HG03175 (cell line): Measurements from ENCODE around the gene C1orf198.
"Not testable (repeated sequence)": the region's sequence is repeated elsewhere in the genome, so short reads cannot be mapped to it uniquely, and the experiment has no call there.

Experiments
- ATAC-seq: cut with Tn5 transposase; IDR thresholded peaks from one replicate; pipeline ENCODE4 v1.9.1; 2021; ENCODE audit warnings: mild to moderate bottlenecking, moderate library complexity; ENCODE audit not compliant: unreplicated experiment

The C1orf198 gene

GRCh38 chr1:230861970-230862595 is 6.2 kb downstream of the C1orf198 start:
- ATAC-seq, result no peak

DNA sequence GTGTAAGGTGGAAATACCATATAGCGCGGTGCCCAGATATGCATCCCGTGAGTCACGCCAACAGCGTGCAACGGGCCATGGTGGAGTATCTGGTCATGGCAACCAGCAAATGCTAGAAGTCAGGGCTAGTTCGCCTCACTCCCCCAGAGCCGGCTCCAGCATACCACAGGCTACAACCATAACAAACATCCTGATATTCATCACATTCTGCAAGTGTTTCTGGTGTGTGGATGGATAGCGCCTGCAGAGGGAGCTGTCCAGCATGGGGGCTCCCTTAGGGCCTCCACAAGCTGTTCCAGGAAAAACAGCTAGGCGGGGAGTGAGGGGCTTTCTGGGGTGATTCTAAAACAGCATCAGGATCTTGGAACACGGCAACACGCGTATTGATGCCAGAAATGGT is 6.8 kb downstream of the C1orf198 start:
- ATAC-seq, result no peak

DNA sequence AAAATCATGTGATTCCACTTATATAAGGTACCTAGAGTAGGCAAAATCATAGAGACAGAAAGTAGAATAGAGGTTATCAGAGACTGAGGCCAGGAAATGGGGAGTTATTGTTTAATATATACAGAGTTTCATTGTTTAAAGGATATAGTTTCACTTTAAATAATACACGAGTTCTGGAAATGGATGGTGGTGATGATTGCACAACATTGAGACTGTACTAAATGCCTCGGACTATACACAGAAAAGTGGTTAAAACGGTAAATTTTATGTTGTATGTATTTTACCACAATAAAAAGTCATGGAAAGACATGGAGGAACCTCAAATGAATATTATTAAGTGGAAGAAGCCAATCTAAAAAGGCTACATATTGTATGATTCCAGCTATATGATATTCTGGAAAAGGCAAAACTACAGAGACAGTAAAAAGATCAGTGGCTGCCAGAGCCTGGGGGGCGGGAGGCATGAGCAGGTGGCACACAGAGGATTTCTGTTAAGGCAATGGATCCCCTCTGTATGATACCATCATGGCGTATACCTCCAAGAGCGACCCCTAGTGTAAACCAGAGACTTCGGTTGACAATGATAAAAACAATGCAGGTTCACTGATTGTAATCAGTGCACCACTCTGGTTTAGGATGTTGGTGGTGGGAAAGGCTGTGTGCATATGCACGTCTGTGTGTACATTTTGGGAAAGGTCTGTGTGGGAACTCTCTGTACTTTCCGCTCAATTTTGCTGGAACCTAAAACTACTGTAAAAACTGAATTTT is 7.5 kb downstream of the C1orf198 start:
- no peak for ATAC-seq

- ATAC-seq, result no peak
These were observed 9.2 kb downstream of the C1orf198 start for GRCh38 chr1:230858918-230859729.

DNA sequence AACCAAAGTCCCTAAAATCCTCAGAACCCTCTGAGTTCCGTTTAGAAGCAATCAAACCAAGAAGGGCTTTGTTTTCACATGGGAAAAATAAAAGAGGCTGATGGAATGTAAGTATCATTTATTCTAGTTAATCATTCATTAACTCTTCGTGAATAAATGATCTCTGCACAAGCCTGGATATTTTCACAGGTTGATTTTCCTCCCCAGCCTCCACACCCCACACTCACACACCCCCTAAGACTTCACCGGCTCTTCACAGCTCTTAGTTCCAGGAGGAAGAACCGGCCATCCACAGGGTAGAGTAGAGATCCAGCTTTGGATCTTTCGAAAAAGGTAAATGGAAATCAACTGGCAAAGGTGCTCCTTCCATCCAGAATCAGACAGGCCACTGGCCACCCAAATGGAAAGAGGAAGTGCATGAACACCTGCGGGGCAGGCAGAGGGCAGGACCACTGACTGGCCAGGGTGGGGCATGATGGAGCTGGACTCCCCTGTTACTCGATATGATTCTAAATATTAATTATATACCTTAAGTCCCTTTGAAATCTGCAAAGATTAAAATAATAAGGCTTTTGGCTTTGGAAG is 10.0 kb downstream of the C1orf198 start:
- ATAC-seq, result no peak

DNA sequence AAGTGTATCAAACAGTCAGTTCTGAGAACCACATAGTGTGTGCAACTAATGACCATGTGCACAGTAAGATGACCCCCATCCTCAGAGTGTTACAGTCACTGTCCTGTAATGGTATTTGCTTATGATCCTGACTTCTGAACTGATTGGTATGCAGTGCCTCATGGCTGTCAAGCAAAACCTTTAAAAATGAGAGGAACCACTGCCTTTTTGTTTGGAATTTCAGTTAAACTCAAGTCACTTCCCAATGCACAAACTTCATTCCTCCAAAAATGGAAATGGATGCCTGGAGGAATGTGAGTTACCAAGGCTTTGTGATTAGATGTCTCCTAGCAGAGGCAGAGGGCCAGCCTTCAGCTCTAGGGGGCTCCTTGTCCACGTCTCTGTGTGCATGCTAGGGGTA is 10.5 kb downstream of the C1orf198 start:
- ATAC-seq, result no peak

DNA sequence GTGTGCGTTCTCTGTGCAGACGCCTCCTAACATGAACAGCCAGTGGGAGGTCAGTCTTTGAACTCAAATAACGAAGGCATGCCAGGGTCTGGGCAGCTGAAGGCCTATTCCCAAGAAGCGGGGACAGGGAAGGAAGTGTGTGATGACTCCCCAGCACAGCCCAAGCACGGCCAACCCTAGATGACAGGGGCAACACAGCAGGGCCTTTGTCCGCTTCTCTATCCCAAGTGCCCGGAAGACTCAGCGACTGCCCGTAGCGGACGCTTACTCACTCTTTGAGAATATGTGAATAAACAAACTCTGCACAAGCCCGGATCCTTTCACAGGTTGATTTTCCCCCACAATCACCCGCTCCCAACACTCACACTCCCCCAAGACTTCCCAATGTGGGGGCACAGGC is 11.2 kb downstream of the C1orf198 start:
- ATAC-seq, result no peak

- ATAC-seq, result no peak
These were observed 12.4 kb downstream of the C1orf198 start for GRCh38 chr1:230855886-230856285.

DNA sequence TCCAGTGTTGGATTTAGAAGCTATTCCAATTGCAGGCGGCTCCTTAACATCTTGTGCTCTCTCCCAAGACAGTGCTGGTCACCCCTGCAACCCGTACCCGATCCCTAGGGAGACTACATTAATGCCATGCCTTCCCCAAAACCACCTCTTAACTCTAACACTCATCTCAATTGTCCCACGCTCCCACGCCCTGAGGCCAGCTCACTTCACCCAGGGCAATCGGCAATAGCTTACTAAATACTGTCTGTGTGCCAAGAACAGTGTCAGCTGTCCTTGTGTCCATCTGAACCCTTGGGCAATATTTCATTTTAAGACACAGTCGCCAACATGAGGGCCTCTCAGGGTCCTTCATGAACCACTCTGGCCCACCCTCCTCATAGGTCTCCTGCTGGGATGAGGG is 13.9 kb downstream of the C1orf198 start:
- ATAC-seq, result no peak

- no peak for ATAC-seq
These were observed 14.6 kb downstream of the C1orf198 start for GRCh38 chr1:230853731-230854130.

DNA sequence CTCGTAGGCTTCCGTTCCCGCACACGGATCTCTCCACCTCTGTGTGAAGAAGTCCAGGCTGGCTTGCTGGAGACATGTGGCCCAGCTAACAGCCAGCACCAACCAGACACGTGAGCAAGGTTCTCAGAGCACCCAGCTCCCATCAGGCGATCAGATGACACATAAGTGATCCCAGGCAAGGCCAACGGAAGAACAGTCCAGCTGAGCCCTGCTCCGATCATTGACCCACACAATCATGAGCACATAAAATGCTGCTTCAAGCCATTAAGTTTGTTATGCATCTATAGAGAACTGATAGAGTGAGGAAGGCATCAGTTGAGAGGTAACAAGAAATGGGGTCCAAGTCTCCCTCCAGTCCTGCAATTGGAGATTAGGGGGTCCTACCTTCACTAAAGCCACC is 15.4 kb downstream of the C1orf198 start:
- ATAC-seq, result no peak

GRCh38 chr1:230851291-230851691 is 17.0 kb downstream of the C1orf198 start:
- no peak for ATAC-seq

- ATAC-seq, result no peak
These were observed 17.8 kb downstream of the C1orf198 start for GRCh38 chr1:230850547-230850946.

DNA sequence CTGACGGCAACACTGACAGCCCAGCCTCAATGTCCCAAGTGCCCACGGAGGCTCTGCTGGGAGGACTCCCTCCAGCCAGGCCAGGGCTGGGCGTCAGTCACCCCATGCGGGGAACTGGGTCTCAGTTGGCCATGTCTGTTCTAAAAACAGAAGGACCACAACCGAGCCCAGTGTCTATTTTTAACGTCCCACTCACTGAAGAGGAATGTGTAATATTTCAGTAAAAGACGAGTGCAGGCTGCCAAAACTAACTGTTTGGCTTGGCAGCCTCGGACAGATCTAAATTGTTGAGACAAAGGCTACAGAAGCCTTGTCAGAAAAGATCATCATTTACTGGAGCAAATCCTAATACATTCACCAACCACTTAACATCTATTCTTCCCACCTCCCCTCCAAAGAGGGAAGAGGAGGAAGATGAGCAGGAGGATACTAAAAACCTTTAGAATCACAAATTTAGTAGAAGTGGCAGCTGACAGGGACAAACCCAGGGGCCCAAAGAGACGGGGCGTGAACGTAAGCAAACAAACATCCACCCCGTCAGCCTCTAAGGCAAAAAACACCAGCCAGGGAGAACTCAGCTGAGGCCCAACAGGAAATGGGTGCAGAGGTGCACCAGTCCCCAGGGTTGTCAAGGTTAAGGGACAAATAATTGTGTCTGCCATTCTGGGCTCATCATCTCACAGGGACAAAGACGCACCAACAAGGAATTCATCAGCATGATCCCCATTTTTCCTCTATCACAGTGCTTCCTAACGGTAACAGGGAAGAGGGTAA is 18.7 kb downstream of the C1orf198 start:
- ATAC-seq, result no peak

DNA sequence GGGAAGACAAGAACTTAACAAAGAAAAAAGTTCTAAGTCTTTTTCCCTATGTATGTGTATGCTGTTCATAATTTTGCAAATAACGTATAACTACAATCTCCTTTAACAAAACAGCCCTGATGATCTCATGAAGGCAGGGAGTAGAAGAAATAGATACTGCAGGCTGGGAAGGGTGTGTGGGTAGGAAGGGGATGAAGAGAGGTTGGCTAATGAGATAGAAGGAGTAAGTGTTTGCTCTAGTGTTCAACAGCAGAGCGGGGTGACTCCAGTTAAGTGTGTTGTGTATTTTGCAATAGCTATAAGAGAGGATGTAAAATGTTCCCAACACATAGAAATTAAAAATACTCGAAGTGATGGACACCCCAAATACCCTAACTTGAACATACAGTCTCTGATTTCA is 20.1 kb downstream of the C1orf198 start:
- ATAC-seq, result no peak

DNA sequence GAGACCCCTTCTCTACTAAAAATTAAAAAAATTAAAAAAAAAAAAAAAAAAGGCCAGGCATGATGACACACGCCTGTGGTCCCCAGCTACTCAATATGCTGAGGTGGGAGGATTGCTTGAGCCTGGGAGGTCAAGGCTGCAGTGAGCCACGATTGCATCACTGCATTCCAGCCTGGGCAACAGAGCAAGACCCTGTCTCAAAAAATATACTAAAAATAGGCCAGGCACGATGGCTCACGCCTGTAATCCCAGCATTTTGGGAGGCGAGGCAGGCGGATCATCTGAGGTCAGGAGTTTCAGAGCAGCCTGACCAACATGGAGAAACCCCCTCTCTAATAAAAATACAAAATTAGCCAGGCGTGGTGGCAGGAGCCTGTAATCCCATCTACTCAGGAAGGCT is 23.1 kb downstream of the C1orf198 start:
- ATAC-seq, result not testable (repeated sequence)

DNA sequence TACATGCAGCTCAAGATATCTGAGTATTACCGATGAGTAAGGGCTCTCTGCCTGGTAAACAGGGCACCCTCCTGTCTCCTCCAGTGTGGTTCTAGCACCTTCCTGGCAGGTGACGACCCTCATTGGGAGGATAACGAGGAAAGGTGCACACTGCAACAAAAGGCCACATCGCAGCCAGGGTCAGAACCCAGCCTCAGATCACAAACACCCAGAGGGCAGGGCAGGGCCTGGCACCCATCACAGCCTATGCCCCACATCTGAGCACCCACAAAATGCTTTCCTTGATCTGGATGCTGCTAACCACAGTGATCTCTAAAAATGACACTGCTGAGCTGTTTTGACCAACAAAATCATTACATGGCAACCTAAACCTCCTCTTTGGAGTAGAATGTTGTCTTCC is 23.8 kb downstream of the C1orf198 start:
- no peak for ATAC-seq

- ATAC-seq, result no peak
These were observed 24.6 kb downstream of the C1orf198 start for GRCh38 chr1:230843503-230844309.

- no peak for ATAC-seq
These were observed 25.5 kb downstream of the C1orf198 start for GRCh38 chr1:230842801-230843200.

DNA sequence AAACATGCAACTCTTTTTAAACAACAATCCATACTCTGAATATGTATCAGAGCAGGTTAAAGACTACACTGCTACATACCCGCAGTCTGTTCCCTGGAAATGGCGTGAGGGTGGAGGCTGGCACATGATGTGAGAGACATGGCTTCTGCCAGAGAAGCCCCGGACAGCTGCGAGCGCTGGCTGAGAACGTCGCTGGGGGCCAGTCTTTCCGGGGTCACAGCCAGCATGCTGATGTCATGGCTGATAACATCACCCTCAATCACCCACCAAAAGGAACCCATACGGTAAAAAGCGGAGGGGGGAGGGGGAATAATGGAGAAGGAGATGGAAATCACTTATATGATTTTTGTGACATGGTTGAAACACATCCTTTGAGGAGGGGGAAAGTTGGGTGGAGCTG is 29.1 kb downstream of the C1orf198 start:
- no peak for ATAC-seq
